IPS DF 4.7 (cell line): ENCODE measurements around the gene M1AP.

Experiments used
- DNase-seq: peaks from one replicate; pipeline ENCODE4 v3.0.0-alpha.2; 2013; ENCODE audit warnings: low spot score; ENCODE audit errors: extremely low read depth

M1AP gene

GRCh38 chr2:74526649-74527230, 121.4 kb downstream of the M1AP start:
- no peak for DNase-seq

- no peak for DNase-seq
Measured at GRCh38 chr2:74525717-74526648, 122.1 kb downstream of the M1AP start, which contains the start of gene DQX1. TSS of gene DQX1 (minus strand) at chr2:74526231. CDS start at chr2:74525729, 502 bp downstream.

GRCh38 chr2:74524955-74525716, 123.0 kb downstream of the M1AP start:
- no peak for DNase-seq

- no peak for DNase-seq
Measured at GRCh38 chr2:74524005-74524404, 124.1 kb downstream of the M1AP start.

- no peak for DNase-seq
Measured at GRCh38 chr2:74522516-74522915, 125.6 kb downstream of the M1AP start.

- no peak for DNase-seq
Measured at GRCh38 chr2:74516650-74517049, 131.5 kb downstream of the M1AP start.

DNA sequence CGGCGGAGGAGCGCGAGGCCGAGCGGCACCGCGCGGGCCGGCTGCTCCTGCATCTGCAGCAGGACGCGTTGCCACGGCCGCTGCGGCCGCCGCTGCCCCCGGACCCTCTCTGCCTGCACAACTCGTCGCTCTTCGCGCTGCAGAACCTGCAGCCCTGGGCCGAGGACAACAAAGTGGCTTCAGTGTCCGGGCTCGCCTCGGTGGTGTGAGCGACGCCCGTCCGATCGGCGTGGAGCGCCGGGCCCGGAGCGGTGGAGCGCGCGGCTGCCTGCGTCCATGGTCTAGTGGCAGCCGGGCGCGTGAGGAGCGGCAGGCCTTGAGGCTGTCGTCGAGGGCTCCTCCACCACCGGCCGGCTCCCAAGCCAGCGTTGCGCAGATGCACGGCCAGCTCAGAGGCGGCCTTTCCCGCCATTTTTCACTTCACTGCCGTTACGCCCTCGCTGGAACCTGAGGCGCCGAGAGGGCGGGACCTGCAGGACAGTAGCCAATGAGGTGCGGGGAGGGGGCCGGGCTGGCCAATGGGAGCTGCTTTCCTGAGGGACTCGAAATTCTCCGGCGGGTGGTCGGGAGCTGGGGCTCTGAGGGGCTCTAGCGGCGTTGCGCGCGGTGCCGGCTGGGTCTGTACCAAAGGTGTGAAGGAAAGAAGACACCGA, 132.0 kb downstream of the M1AP start:
- no peak for DNase-seq

DNA sequence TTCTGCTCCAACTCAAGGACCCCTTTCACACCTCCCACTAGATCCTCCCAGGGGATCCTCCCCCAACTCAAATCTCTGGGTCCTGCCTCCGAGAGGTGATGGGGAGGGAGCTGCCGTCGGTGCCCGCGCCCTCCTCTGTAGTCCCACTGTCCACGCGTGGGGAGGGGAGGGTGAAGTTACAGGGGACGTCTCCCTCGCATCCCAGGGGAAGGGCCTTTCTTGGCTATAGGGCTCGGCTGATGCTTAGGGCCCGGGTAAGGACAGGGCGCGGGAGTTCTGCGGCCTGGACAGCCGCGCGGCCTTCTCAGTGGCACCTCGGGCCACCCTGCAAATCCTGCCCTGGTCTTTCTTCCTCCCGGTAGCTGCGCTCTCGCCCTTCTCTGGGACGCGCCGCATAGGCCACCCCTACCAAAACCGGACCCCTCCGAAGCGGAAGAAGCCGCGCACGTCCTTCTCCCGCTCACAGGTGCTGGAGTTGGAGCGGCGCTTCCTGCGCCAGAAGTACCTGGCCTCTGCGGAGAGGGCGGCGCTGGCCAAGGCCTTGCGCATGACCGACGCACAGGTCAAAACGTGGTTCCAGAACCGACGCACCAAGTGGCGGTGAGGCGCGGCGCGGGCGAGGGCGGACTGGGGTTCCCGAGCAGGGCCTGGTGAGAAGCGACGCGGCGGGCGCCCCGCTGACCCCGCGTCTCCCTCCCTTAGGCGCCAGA, 132.7 kb downstream of the M1AP start:
- no peak for DNase-seq

DNA sequence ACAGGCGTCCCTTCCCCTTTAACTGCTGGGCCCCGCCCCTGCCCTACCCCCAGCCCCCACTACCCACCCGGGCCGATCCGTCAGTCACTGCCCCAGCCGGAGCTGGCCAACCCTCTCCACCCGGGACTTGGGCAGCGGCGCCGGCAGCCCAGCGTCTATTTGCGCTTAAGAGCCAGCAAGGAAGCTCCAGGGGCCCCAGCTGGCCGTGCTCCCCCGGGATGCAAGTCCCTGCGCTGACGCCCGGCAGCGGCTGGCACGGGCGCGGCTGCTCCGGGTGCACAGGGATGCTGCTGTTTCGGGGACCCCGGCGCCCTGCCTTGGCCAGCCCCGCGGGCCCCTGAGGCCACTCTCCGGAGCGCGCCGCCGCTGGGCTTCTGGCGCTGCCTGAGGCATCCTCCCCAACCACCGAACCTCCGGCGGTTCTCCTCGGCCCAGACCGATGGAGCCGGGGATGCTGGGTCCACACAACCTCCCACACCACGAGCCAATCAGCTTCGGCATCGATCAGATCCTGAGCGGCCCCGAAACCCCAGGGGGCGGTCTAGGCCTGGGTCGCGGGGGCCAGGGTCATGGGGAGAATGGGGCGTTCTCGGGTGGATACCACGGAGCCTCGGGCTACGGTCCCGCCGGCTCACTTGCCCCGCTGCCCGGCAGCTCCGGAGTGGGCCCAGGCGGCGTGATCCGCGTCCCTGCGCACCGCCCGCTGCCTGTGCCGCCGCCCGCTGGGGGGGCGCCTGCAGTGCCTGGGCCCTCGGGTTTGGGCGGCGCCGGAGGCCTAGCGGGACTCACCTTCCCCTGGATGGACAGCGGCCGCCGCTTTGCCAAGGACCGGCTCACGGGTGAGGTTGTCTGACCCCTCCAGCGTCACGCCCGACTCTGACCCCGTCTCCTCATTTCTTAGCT, 133.5 kb downstream of the M1AP start, which contains the start of gene TLX2:
TLX2 (plus strand) TSS at position 83 of the 903 bp plus-strand sequence; CDS start at position 440, 357 bp downstream.
- no peak for DNase-seq

DNA sequence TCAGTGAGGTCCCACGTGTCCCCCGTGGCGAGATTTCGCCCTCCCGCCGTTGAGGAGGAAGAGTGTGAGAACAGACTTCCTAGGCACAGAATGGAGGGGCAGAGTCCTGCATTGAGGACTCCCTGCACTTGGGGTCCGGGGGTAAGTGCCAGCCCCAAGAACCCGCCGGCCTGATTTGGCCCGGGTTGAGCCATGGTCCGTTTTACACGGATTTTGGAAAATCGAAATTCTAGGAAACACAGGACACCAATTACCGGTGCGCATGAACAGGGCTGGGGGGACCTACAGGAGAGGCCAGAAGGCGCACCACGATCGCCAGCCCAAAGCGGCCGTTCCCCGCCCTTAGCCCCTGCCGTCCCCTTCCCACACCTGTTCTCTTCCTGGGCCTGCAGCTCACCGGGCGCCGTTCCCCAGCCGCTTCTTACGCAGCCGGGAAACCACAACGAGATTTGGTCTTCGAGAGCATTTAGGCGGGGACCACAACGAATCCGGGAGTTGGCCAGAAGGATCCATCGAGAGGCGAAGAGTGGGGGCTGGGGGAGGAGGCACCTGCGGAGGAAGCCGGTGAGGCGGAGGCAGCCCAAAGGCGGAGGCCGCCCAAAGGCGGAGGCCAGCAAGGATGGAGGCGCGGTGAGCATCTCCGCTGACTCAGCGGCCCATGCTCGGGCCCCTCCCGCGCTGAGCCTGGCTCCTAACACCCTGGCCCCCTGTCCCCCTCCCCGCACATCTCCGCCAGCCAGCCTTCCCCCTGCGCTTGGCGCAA, 134.3 kb downstream of the M1AP start:
- DNase-seq, result no peak

- DNase-seq, result no peak
Measured at GRCh38 chr2:74512744-74513604, 135.2 kb downstream of the M1AP start.

GRCh38 chr2:74511104-74511989, 136.8 kb downstream of the M1AP start:
- no peak for DNase-seq

GRCh38 chr2:74510272-74510671, 137.9 kb downstream of the M1AP start:
- DNase-seq, result no peak

DNA sequence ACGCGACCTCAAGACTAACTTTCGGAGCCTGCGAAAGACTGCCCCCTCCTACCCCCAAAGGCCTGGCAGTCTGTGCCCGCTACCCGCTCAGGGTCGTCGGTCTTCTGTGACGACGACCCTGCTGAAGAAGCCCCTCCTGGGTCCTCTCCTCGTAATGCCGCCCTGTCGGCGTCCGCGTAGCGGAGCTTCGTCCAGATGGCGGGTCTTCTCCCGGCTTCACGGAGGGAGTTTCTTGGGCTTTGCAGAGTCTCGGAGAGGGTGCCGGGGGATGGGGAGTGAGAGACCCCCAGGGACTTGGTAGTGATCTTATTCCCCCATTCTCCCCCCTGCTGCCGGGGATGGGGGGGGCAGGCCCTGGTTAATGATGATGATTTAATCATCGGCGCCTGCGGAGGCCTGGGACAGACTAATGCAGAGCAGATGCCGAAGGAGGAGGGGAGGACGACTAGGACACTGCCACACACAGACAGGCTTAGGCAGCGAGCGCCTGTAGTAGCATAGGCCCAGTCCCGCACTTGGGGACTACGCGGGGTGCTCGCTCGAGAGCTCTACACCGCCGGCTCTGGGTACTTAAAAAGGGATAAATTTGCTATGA, 140.1 kb downstream of the M1AP start:
- no peak for DNase-seq
